LNCaP clone FGC (cell line): ENCODE results near the gene ATL1.
"Not testable (repeated sequence)": the region's sequence is repeated elsewhere in the genome, so short reads cannot be mapped to it uniquely, and the experiment has no call there.

Experiments
- DNase-seq: peaks from one replicate; pipeline ENCODE4 v3.0.0-alpha.2; 2011; ENCODE audit warnings: low read depth
- H3K4me3 ChIP-seq: 2 replicates; pipeline ENCODE4 v1.5.1; 2011; ENCODE audit warnings: mild to moderate bottlenecking, low read depth, low read length, control low read depth
- CTCF ChIP-seq: IDR thresholded peaks from 2 replicates; pipeline ENCODE4 v1.5.1; 2012; ENCODE audit warnings: mild to moderate bottlenecking; ENCODE audit not compliant: control insufficient read depth, insufficient read depth; ENCODE audit errors: extremely low read depth

ATL1 gene

GRCh38 chr14:50647282-50647681 lies 87.3 kb downstream of the ATL1 start:
- TF ChIP-seq CTCF = no peak
- DNase-seq = no peak
- no peak overlapping the region for H3K4me3 ChIP-seq

- H3K4me3 ChIP-seq = no peak overlapping the region
- no peak for DNase-seq
Measured at GRCh38 chr14:50647753-50648152, 87.8 kb downstream of the ATL1 start.

GRCh38 chr14:50649691-50650090 lies 89.7 kb downstream of the ATL1 start:
- no peak for DNase-seq
- H3K4me3 ChIP-seq = no peak overlapping the region
- no peak for TF ChIP-seq CTCF

More at GRCh38 chr14:50647753-50648152, 87.8 kb downstream of the ATL1 start:
- TF ChIP-seq CTCF = no peak

GRCh38 chr14:50656776-50657175 lies 96.8 kb downstream of the ATL1 start:
- no peak overlapping the region for H3K4me3 ChIP-seq
- DNase-seq = no peak
- TF ChIP-seq CTCF = no peak

- no peak for TF ChIP-seq CTCF
- H3K4me3 ChIP-seq = peak overlapping the region; percentile 3; the same call in 1 of the 2 replicates
- DNase-seq = no peak
Measured at GRCh38 chr14:50657753-50658152, 97.8 kb downstream of the ATL1 start.

- no peak for TF ChIP-seq CTCF
- DNase-seq = no peak
- peak overlapping the region; percentile 3; the same call in 1 of the 2 replicates for H3K4me3 ChIP-seq
Measured at GRCh38 chr14:50658203-50658602, 98.3 kb downstream of the ATL1 start.

- no peak for TF ChIP-seq CTCF
- no peak overlapping the region for H3K4me3 ChIP-seq
- peak; percentile 71 for DNase-seq
Measured at GRCh38 chr14:50659327-50659974, 99.5 kb downstream of the ATL1 start.

GRCh38 chr14:50664579-50664978 lies 104.6 kb downstream of the ATL1 start:
- not testable (repeated sequence) for DNase-seq, H3K4me3 ChIP-seq

GRCh38 chr14:50665300-50665699 lies 105.4 kb downstream of the ATL1 start:
- DNase-seq, H3K4me3 ChIP-seq: not testable (repeated sequence)
